PC-9 (cell line): ENCODE data around the gene NUB1. TPM values are rescaled to one million over a fixed set of nuclear protein-coding genes. Genes with fewer than 3 reads are reported as not detected.

Source experiments
- BruUV-seq: library from RNA; stranded (reverse); fragments of 400-500 nt; replicated peaks from 2 replicates; lab custom pipeline; 2021; lab: Mats Ljungman, UMichigan
- CTCF ChIA-PET: fragments of 300-600 bp; sonication (Branson Sonifier 250); formaldehyde crosslinking; loops from one replicate; lab custom pipeline; 2022; ENCODE audit warnings: antibody characterized with exemption; lab: Charles Lee
- POLR2A ChIA-PET: fragments of 300-600 bp; sonication (Branson Sonifier 250); formaldehyde crosslinking; loops from one replicate; lab custom pipeline; 2022; ENCODE audit warnings: antibody characterized with exemption; ENCODE audit not compliant: unreplicated experiment; lab: Charles Lee
- DNase-seq, 2 experiments: peaks; one replicate each; pipeline versions ENCODE4 v3.0.0 to v3.0.0-alpha.2; 2015 to 2022; ENCODE audit warnings: mixed read lengths in 1 of 2
- H2AFZ ChIP-seq: fragments of 200-600 bp; sonication (generic); 2 replicates; pipeline ENCODE4 v1.8.1; 2017; ENCODE audit warnings: antibody characterized with exemption
- H3F3A ChIP-seq: fragments of 200-600 bp; sonication (generic); 2 replicates; pipeline ENCODE4 v1.8.1; 2017; ENCODE audit warnings: antibody characterized with exemption, mild to moderate bottlenecking, low read depth; ENCODE audit not compliant: insufficient read depth
- H3K27ac ChIP-seq: fragments of 200-600 bp; sonication (generic); 2 replicates; pipeline ENCODE4 v1.6.1; 2016; ENCODE audit warnings: mixed run types
- H3K27me3 ChIP-seq: fragments of 200-600 bp; sonication (generic); 2 replicates; pipeline ENCODE4 v1.6.1; 2016; ENCODE audit warnings: low read depth, mixed run types; ENCODE audit not compliant: insufficient read depth
- H3K36me3 ChIP-seq: fragments of 200-600 bp; sonication (generic); 2 replicates; pipeline ENCODE4 v1.6.1; 2016; ENCODE audit warnings: low read depth, mixed run types
- H3K4me1 ChIP-seq: fragments of 200-600 bp; sonication (generic); replicated peaks from 2 replicates; pipeline ENCODE4 v1.6.1; 2016; ENCODE audit warnings: mixed run types; ENCODE audit not compliant: insufficient read depth
- H3K4me2 ChIP-seq: fragments of 200-600 bp; sonication (generic); 2 replicates; pipeline ENCODE4 v1.6.1; 2017; ENCODE audit warnings: mixed run types
- H3K4me3 ChIP-seq: fragments of 200-600 bp; sonication (generic); 2 replicates; pipeline ENCODE4 v1.6.1; 2016; ENCODE audit warnings: mixed run types
- H3K79me2 ChIP-seq: fragments of 200-600 bp; sonication (generic); 2 replicates; pipeline ENCODE4 v1.6.1; 2017; ENCODE audit warnings: low read depth, mixed run types
- H3K9me2 ChIP-seq: fragments of 200-600 bp; sonication (generic); 2 replicates; pipeline ENCODE4 v1.8.1; 2017; ENCODE audit warnings: mild to moderate bottlenecking; ENCODE audit not compliant: insufficient read depth
- H3K9me3 ChIP-seq: fragments of 200-600 bp; sonication (generic); 2 replicates; pipeline ENCODE4 v1.8.1; 2016; ENCODE audit warnings: low read depth; ENCODE audit not compliant: insufficient read depth
- H4K20me1 ChIP-seq: fragments of 200-600 bp; sonication (generic); 2 replicates; pipeline ENCODE4 v1.8.1; 2017; ENCODE audit not compliant: insufficient read depth
- EZH2 ChIP-seq: fragments of 200-600 bp; sonication (generic); IDR thresholded peaks from 2 replicates; pipeline ENCODE4 v1.8.0; 2017; ENCODE audit warnings: antibody characterized with exemption, low read depth
- intact Hi-C: fragments of 100-400 bp; cut with micrococcal nuclease; formaldehyde crosslinking; loops from one replicate; pipeline ENCODE4 v1.10.0; 2022; ENCODE audit not compliant: unreplicated experiment
- total RNA-seq: library from RNA; stranded (reverse); gene quantifications from 2 replicates; pipeline ENCODE4 v1.2.3, GENCODE V29; 2021
- TF ChIP-seq, protein P1 (sequence below): fragments of 200-600 bp; sonication (generic); conservative IDR thresholded peaks from 2 replicates; pipeline ENCODE4 v1.6.1; 2017; ENCODE audit warnings: mixed run types, antibody characterized with exemption, mild to moderate bottlenecking, moderate library complexity

Gene NUB1
- total RNA-seq, 1 experiment from 2014 or later, result 80.6 TPM

DNA sequence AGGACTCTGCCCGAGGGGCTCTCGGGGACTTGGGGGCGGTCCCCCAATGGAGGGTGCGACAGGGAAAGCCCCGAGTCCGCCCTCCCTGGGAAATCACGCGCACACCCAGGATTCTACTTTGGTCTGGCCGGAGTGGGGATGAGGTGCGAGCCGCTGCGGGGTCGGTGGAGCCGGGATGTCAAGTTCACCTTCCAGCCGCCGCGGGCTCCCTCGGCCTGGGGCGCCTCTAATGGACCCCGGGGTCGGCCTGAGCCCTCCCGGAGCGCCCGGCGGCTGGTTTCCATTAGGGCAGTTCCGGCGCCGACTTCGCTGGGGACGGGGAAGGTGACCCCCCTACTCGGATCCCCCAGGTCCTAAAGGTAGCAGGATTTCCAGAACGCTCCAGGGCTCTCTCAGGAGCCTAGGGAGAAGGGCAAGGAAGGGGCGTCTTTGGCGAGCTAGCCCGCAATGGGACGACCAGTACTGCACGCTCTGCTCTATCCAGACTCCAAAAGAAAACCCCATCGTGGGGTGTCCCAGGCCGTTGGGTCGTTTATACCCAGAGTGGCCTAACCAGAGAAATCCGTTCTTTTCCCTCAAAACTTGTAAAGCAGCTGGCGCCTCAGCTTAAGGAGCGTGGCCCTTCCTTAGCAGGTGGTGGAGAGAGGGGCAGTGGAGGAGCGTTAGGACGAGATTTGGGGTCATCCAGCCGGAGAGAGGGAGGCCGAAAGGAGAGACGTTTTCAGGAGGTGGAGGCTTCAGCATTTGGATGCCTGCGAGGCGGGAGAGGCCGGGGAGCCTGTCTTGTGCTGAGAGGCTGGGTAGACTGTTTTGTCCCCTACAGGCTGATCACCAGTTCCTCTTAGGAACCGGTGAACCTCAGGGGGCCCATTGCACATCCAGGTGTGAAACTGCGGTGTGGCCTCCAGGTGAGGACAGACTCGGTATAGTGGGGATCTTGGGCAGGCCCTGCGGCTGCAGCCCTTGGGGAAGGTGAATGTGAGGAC, 69.1 kb downstream of the NUB1 start:
- Histone ChIP-seq H3K4me1 (peaks cover 3% of the 10 kb centered on the region; the same call in 1 of the 2 replicates), H3K4me3 (no peak overlapping the region), H3K27me3 (peaks cover 9% of the 10 kb centered on the region; the same call in 1 of the 2 replicates), H3K27ac (no peak overlapping the region), H4K20me1 (no peaks in the 10 kb centered on the region), H3K4me2 (no peak overlapping the region), H3F3A (0 out of 2 replicates have a peak, but pooled peaks cover 4% of the 10 kb centered on the region), H3K9me3 (no peaks in the 10 kb centered on the region), H3K79me2 (no peaks in the 10 kb centered on the region), H3K9me2 (no peaks in the 10 kb centered on the region), H2AFZ (no peak overlapping the region), H3K36me3 (no peaks in the 10 kb centered on the region)
- CTCF ChIA-PET, result no interaction called here
- BruUV-seq, result TSS peak; percentile 26
- DNase-seq, result no peak
- TF ChIP-seq EZH2, result no peak
- TF ChIP-seq, protein P1, sequence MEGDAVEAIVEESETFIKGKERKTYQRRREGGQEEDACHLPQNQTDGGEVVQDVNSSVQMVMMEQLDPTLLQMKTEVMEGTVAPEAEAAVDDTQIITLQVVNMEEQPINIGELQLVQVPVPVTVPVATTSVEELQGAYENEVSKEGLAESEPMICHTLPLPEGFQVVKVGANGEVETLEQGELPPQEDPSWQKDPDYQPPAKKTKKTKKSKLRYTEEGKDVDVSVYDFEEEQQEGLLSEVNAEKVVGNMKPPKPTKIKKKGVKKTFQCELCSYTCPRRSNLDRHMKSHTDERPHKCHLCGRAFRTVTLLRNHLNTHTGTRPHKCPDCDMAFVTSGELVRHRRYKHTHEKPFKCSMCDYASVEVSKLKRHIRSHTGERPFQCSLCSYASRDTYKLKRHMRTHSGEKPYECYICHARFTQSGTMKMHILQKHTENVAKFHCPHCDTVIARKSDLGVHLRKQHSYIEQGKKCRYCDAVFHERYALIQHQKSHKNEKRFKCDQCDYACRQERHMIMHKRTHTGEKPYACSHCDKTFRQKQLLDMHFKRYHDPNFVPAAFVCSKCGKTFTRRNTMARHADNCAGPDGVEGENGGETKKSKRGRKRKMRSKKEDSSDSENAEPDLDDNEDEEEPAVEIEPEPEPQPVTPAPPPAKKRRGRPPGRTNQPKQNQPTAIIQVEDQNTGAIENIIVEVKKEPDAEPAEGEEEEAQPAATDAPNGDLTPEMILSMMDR, result no peak
- intact Hi-C loops, result loop anchor here (1.0 kb wide), 1 partner anchor 18 kb away; no protein-coding TSS in a partner anchor
- POLR2A ChIA-PET, result interaction anchor here (0.8 kb wide), 1 partner anchor 16 kb away, joined by 3 read pairs; no protein-coding TSS in a partner anchor

DNA sequence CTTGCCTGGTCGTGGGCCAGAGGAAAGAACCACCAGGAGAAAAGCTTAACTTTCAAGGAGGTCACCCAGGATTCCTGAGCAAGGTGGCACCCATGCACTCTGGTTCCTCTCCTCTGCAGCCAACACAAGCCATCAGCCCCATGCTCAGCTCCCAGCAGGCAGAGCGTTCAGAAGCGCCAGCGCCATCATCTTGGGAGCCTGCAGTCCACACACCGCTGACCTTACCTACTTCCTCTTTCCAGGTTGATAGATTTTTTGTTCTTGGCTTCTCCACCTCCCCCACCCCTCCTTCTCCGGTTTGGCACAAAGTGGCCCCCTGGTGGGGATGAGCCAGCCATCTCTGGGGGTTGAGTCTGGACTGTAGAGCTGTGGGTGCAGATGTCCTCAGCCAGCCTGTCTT, 69.9 kb downstream of the NUB1 start:
- ChIA-PET CTCF (interaction anchor here (0.7 kb wide), 1 partner anchor 49 kb away, joined by 3 read pairs; no protein-coding TSS in a partner anchor), POLR2A (interaction anchor here (0.8 kb wide), 1 partner anchor 15 kb away, joined by 3 read pairs; no protein-coding TSS in a partner anchor)
- no peaks in the 10 kb centered on the region for H4K20me1 ChIP-seq
- no peak overlapping the region for H2AFZ ChIP-seq
- H3K4me2 ChIP-seq, result no peak overlapping the region
- peaks cover 7% of the 10 kb centered on the region; the same call in 1 of the 2 replicates for H3K4me1 ChIP-seq
- TF ChIP-seq, protein P1, result no peak
- TF ChIP-seq EZH2, result no peak
- no peak overlapping the region for H3K4me3 ChIP-seq
- DNase-seq, result no peak
- no peaks in the 10 kb centered on the region for H3K36me3 ChIP-seq
- 0 out of 2 replicates have a peak, but pooled peaks cover 4% of the 10 kb centered on the region for H3F3A ChIP-seq
- BruUV-seq, result no TSS peak
- H3K9me2 ChIP-seq, result no peaks in the 10 kb centered on the region
- no peaks in the 10 kb centered on the region for H3K9me3 ChIP-seq
- no peak overlapping the region for H3K27ac ChIP-seq
- no peaks in the 10 kb centered on the region for H3K79me2 ChIP-seq
- peaks cover 9% of the 10 kb centered on the region; the same call in 1 of the 2 replicates for H3K27me3 ChIP-seq
- intact Hi-C loops, result loop anchor here (1.0 kb wide), 1 partner anchor 17 kb away; no protein-coding TSS in a partner anchor

DNA sequence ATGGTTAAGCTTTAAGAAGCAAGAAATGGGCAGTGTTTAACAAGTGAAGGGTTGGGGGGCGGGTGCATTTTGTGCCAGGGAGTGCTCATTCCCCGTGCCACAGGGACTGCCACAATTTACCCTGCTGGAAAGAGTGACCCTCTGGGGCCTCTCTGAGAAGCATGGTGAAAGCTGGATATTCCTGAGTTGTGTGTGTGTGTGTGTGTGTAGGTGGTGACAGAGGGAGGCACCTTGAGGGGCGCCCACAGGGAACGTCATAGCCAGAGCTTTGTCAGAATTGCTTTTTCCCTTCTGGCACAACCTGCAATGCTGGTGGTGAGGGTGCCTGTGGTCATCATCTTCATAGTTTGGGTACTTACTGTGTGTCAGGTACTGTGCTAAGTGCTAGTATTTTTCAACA, 70.7 kb downstream of the NUB1 start:
- CTCF ChIA-PET, result interaction anchor here (0.7 kb wide), 1 partner anchor 48 kb away, joined by 3 read pairs; no protein-coding TSS in a partner anchor
- Histone ChIP-seq H3K4me2 (no peak overlapping the region), H3F3A (0 out of 2 replicates have a peak, but pooled peaks cover 4% of the 10 kb centered on the region), H3K27ac (no peak overlapping the region), H3K9me3 (no peaks in the 10 kb centered on the region), H3K79me2 (no peaks in the 10 kb centered on the region), H3K4me1 (peaks cover 7% of the 10 kb centered on the region; the same call in 1 of the 2 replicates), H2AFZ (no peak overlapping the region), H3K36me3 (no peaks in the 10 kb centered on the region), H3K27me3 (peaks cover 9% of the 10 kb centered on the region; the same call in 1 of the 2 replicates), H4K20me1 (no peaks in the 10 kb centered on the region), H3K4me3 (no peak overlapping the region), H3K9me2 (no peaks in the 10 kb centered on the region)
- POLR2A ChIA-PET, result no interaction called here
- no peak for TF ChIP-seq EZH2
- TF ChIP-seq, protein P1, result no peak
- BruUV-seq, result no TSS peak
- intact Hi-C loops, result no loop called here
- no peak for DNase-seq
